Activated CD8-positive, alpha-beta memory T cell treated with anti-CD3 and anti-CD28 coated beads for 48 hours (primary cell): ENCODE data around the gene MYO9A.

Experiments
- DNase-seq, 3 experiments: peaks; one replicate each; pipeline ENCODE4 v3.0.0-alpha.2; 2020; ENCODE audit warnings: low read depth in 2 of 3, low spot score in 2 of 3

MYO9A gene

DNA sequence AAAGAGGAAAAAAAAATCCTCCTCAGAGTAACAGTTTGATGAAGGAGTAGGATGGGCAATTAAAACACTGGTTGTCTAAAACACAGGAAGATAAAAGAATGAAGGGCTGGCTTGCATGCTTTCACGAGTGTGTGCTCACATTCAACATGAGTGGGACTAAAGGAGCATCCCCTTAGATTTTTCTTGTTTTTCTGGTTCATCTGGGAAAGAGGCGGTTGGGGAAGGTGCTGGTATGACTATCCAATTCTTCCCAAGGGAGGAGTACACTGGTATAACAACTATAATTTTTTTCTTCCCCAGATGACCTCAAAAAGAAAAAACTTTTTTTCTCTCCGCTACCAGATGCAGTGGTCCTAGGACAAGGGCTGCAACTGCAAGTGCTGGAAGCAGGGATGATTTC, 143.7 kb downstream of the MYO9A start:
- no peak for DNase-seq

DNA sequence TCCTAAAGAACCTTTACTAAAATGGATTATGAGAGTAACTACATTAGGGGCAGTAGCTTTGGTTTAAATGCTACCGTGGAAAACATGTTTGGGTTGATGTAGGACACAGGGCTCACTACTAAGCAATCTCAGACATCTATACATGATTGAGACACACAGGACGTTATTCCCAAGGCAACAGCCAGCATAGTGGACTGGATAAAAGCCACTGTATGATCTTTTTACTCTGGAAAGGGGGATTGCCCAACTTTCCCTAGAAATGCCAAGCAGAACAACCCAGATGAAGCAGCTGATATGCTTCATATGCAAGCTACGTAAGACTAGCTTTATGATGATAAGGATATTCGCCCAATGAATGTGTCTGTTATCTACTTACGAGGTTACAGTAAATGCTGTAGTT, 144.6 kb downstream of the MYO9A start:
- no peak for DNase-seq

DNA sequence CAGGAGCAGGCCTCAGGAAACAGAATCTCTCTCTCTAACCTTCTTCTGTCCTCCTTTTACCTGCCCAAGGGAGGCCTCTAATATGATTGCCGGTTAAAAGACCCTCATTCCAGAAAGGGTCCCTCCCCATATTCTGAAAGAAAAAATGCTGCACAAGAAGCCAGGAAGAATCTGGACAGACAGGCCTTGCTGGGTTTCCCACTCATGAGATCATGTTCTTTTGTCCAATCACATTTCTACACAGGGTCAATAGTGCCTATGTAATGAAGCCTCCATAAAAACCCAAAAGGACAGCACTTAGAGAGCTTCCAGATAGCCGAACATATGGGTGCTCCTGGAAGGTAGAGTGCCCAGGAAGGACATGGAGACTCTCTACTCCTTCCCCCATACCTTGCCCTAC, 146.0 kb downstream of the MYO9A start:
- DNase-seq = no peak

DNA sequence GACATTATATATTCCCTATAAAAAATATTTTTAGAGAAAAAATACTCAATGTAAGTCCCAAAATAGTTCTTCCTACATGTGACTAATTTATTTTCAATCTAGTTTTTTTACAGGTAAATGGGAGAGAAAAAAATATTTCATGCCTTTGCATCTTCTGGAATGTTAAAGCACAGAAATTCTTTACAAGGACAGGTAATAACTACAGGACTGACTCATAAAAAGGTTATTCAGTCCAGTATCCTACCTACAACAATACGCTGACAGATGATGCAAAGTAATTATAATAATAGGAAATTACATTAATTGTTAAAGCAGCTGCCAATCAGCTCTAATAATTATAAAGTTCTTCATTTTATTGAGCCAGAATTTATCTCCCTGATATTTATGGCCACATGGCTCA, 147.5 kb downstream of the MYO9A start:
- DNase-seq = no peak

DNA sequence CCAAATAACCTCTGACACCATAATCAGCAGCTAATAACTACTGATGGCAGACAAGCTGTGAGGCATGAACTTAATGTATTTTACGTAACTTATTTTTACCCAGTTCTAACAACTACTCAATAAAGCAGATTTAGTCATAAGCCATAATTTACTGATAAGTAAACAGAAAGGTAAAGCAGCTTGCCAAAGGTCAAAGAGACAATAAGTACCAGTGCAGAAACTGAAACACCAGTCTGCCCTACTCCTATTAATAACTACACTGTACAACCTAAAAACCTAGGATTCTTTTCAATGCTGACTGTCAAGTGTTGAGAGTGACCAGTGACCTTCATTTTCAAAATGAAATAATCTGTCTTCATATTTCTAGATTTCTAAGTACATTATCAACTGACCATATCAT, 155.4 kb downstream of the MYO9A start:
- DNase-seq = no peak

DNA sequence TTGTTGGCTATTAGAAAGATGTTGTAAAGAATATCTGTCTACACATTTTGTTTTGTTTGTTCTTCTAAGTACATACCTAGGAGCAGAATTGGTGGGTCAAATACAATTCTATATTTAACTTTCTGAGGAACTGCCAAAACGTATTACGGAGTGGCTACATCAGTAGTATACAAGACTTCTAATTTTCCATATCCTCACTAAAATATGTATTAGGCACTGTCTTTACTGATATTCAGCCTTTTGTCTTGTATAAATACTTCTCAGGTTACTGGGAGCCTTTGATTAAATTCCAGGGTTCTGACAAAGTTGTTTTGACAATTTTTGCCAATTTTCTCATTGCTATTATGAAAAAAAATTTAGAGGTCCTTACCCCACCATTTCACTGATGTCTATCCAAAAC, 160.9 kb downstream of the MYO9A start:
- DNase-seq = no peak

DNA sequence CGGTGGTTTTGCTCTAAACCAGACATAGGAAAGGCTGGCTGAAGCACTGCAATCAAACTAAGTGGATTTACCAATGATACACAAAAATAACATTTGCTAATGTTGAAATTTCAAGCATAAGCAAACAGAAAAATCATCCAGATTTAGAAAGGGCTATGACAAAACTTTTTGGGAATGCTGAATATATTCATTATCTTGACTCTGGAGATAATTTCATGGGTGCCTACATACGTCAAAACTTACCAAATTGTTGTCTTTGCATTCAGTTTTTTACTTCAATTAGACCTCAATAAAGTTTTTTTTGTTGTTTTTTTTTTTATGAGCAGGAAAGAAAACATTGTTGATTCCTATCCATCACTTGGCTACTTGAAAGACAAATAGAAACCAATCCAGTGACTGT, 166.8 kb downstream of the MYO9A start:
- DNase-seq = no peak

DNA sequence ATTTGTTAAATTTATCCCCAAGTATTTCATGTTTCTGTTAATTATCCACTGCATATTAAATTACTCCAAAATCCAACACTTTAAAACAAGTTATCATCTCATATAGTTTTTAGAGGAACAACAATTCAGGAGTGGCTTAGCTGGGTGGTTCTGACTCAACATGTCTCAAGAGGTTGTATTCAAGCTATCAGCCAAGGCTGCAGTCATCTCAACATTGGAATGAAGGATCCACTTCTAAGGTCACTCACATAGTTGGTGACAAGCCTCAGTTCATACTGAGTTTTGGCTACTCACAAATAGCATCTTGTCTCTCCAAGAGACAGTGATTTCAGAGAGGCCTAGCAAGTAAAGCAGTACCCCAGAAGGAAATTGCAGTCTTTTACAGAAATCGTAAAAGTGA, 172.9 kb downstream of the MYO9A start:
- no peak for DNase-seq

DNA sequence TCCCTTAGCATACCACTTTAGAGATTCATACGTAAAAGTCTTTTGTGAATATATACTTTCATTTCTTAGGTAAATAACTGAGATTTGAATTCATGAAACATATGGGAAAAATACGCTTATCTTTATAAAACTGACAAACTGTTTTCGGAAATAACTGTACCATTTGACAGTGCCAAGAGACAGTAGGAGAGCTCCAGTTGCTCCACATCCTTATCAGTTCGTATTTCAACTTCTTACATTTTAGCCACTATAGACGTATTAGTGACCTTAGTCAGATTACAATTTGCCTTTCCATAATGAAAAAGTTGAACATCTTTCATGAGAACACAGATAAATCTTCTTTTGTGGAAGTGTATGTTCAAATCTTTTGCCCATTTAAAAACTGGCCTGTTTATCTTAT, 174.1 kb downstream of the MYO9A start:
- DNase-seq = no peak

DNA sequence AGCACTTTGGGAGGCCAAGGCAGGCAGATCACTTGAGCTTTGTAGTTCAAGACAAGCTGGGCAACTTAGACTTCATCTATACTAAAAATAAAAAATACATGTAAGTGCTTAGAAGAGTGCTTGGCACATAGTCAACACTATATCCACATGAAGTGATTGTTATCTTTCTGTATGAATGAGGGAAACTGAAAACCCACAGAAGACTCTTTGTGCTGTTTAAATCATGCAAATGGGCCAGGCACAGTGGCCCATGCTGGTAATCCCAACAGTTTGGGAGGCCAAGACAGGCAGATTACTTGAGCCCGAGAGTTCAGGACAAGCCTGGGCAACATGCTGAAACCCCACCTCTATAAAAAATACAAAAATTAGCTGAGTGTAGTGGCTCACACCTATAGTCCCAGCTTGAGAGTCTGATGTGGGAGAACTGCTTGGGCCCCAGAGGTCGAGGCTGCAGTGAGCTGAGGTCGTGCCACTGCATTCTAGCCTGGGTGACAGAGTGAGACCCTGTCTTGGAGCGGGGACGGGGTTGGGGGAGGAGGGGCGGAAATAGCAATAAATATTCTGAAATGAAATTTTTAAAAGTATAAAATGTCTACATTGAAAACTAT, 177.9 kb downstream of the MYO9A start:
- no peak for DNase-seq

DNA sequence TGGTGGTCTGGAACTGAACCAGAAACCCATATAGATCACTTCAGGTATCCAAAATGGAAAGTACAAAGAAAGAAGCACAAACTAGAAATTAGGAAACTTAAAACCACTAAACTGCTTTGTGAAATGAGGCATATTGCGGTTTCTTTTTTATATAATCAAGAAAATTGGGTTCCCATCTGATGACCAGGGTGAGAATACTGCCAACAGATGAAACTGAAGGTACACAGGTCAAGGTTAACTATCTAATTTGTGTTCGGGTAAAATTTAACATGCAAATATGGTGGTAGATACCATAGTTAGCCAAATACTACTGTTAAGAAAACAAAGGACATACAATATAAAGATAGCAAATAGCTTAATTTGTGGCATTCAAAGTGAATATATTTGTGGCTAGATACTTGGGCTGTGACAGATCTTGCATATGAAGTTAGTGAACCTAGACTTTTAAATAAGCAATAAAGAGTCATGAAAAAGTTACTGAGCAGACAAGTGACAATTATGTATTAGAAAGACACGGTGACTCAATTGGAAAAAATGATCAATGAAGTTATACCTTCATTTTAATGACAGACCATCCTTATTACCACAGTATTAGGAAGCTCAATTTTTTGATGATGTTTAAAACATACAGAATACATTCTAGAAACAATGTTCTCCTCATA, 180.2 kb downstream of the MYO9A start:
- no peak for DNase-seq

DNA sequence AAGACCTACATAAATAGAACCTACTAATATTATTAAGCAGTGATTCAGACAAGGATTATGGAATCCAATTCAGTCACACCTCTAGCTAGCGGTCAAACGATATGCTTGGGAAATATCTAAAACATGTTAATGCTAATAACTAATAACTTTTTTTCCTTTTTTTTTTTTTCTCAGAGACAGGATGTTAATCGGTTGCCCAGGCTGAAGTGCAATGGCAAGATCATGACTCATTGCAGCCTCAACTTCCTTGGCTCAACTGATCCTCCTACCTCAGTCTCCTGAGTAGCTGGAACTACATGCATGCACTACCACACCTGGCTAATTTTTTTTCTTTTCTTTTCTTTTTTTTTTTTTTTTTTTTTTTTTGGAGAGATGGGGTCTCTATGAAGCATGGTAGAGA, 183.5 kb downstream of the MYO9A start:
- DNase-seq = no peak

DNA sequence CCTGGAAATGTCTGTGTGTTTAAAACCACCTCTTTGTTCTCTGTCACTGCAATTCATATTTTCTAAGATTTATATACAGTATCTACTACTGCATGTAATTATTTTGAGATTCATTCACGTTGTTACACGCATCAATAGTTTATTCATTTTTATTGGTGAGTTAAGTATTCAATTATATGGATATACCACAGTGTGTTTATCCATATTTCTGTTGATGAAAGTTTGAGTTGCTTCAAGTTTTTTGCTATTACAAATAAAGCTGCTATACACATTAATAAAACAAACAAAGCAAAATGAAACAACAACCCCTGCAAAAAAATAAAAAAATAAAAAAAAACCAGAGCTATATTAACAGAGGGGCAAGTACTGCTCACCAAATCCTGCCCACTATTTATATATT, 185.3 kb downstream of the MYO9A start:
- DNase-seq = no peak

DNA sequence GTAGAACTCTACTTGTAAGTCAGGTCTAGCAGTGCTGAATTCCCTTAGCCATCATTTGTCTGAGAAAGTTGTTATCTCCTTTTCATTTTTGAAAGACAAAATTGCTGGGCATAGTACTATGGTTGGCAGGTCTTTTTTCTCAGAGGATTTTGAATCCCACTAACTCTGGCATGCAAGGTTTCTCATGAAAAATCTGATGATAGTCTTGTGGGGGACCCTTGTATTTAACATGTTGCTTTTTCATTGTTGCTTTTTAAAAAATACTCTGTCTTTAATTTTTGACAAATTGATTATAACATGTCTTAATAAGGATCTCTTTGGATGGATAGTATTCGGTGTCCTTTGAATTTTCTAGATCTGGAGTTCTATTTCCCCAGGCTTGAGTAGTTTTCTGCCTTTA, 186.7 kb downstream of the MYO9A start:
- no peak for DNase-seq

DNA sequence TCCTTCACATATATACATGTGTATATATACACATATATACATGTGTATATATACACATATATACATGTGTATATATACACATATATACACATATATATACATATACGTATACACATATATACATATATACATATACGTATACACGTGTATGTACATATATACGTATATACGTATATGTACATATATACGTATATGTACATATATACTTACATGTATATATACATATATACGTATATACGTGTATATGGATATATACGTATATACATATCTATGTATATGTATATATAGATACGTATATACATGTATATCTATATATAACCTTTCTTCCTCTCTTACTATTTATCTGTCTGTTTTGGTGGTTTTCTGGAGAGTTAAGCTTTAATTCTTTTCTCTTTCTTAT, 192.8 kb downstream of the MYO9A start:
- DNase-seq = no peak

DNA sequence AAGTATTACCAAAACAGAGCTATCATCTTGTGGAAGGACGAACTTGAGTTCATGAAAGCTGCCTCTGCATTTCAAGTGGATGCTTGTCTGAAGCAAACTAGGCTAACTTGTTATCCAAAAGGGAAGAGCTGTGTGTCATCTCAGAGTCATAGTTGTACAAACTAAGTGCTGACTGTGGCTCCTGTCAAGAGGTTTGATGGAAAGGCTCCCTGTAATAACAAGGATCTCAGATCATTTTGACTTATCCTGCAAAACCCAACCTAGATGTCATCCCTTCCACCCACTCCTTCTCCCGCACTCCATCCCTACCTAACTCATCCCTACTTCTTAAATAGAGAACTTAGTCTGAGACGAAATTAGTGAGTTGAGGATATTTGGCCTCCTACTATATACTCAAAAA, 196.8 kb downstream of the MYO9A start:
- DNase-seq = no peak

DNA sequence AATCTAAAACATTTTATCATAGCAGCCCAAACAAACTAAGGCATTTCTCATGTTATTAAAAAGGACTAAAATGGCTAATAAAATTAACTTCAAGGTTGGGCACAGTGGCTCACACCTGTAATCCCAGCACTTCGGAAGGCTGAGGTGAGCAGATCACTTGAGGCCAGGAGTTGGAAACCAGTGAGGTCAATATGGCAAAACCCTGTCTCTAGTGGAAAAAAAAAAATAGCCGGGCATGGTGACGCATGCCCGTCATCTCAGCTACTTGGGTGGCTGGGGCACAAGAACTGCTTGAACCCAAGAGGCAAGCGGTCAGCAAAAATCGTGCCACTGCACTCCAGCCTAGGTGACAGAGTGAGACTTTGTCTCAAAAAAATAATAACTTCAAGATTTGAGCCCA, 197.4 kb downstream of the MYO9A start:
- DNase-seq = no peak

DNA sequence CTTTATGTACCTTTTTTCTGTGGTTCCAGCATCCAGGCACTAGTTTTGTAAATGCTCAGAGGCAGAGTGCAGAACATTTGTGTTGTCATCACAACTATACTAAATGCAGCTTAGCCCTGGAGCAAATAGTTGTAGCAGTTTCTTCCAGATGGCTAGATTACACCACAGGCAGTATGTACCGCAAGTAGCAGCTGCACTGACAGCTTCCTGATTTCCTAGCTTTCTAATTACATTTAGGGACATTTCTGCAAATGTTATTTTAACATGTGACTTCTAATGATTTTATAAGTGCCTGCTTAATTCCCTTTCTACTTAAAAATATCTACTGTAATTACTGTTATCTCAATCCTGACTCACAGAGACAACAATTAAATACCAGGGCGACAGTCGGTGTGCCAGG, 201.1 kb downstream of the MYO9A start:
- DNase-seq = no peak

DNA sequence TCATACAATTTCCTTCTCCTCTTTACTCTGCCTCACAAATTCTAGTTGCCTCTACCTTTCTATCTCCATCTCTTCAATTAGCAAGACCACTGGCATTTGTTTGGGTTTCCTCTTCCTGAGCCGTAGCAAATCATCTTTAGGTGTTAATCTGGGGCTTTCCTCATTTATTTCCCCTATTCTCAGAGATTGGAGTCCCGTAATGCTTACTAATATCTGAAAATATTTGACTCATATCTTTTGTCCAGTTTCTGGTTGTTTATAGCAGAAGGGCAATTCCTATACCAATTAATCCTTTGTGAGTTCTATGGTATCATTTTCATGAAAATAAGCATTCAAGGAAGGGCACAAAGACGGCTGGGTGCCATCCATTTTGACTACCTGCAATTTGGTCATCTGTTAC, 203.9 kb downstream of the MYO9A start:
- no peak for DNase-seq

DNA sequence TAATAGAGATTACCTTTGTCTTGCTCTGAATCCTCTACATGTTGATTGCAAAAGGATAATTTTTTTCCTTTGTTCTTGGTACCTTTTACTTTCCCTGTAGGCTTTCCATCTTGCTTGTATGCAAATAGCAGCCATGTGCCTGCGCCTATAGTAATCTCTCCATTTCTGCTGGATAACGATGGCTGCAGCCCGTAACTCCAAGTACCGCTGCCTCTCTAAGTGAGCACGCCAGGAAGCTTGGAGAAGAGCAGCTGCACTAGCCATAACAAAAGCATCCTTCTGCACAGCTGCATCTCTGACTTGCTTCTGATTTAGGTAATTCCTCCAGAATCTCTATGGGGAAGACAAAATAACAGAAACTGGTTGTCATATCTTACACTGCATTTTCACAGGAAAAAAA, 218.3 kb downstream of the MYO9A start:
- DNase-seq = no peak

DNA sequence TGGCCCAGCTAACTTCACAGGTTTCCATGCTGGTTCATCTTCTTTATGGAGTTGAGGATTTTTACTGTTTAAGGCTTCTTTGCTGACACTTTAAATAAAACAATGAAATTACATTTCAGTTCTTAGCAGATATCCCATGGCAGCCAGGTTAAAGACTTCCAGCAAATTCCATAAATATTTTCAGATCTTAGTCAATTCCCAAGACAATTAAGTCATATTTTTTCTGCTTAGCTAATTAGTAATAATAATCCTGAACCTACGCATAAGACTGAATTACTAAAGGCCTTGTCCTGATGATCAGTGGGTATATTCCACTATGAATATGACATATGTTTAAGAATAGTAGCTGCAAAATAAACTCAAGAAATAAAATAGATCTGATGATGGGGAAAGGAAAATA, 224.3 kb downstream of the MYO9A start:
- no peak for DNase-seq

DNA sequence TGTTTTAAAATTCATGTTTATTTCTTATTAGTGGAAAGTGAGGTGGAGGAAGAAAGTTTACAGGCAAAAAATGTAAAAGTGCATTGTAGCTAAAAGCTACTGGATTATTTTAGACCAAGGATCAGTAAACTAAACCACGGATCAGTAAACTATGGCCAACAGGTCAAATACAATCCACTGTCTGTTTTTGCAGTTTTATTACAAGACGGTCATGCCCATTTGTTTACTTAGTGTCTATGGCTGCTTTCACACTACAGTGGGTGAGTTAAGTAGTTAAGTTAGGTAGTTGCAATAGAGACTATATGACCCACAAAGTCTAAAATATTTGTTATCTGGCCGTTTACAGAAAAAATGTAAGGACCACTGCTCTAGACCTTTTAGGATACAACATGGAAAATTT, 225.6 kb downstream of the MYO9A start:
- no peak for DNase-seq

DNA sequence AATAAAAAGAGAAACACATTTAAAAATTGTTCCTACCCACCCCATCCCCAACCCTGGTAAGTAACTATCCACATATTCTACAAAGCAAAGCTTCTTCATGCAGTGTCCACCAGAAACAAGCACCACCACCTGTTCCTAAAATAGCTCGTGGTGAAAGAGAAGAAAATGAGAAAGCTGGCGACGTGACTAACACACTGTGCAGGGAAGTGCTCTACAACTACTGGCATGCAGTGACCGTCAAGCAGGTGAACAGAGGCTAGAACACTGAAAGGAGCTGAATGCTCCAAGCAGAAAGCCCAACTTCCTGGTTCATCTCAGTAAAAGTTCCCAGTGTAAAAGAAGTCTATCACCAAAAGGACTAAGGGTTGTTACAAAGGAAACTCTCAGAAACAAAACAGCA, 226.9 kb downstream of the MYO9A start:
- DNase-seq = no peak
